GM21390 (cell line): ENCODE data around the gene KIF13A.
"Not testable (repeated sequence)": the region's sequence is repeated elsewhere in the genome, so short reads cannot be mapped to it uniquely, and the experiment has no call there.

ENCODE experiments used
- ATAC-seq: cut with Tn5 transposase; IDR thresholded peaks from one replicate; pipeline ENCODE4 v1.9.1; 2021; ENCODE audit not compliant: unreplicated experiment

The KIF13A gene

GRCh38 chr6:17851720-17852161, 135.7 kb downstream of the KIF13A start:
- no peak for ATAC-seq

GRCh38 chr6:17851001-17851719, 136.3 kb downstream of the KIF13A start:
- ATAC-seq, result no peak

DNA sequence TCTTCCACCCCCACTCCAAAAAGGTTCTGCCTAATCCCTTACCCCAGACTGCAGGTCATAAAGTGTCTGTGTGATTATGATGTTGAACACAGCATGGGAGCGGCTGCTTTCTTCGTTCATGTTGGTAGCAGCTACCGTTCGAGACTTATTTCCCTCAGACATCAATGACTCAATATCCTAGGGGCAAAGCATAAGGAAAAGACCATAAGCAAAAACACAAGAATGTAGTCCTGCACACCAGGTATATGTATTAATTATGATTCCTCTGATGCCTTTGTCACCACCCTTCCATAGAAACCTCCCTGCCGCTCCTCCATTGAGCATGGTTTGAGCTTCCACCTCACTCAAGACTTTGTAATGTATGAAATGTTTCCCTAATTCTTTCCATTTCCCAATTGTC, 137.2 kb downstream of the KIF13A start:
- no peak for ATAC-seq

DNA sequence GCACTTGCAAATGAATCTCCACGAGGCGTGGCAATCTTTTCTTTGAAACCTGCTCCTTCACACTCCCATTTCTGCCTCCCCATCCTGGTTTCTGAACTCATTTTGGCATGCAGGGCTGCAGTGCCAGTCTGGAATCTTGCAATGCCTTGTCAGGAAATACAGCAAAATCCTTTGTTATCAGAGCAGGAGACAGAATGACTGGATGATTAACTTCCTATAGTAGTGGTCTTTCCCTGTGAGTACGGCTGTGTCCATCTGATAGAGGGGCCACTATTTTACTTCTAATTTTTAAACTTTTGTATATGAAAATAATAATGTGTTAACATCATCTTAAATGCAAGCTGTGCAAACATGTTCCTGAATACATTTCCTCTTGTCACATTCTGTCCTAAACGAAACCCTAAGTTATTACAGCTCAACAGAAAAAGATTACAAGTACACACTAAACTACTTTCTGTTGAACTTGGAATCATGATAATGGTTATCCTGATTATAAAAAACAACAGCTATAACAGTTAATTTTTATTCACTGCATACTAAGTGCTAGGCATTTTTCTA, 140.2 kb downstream of the KIF13A start:
- no peak for ATAC-seq

DNA sequence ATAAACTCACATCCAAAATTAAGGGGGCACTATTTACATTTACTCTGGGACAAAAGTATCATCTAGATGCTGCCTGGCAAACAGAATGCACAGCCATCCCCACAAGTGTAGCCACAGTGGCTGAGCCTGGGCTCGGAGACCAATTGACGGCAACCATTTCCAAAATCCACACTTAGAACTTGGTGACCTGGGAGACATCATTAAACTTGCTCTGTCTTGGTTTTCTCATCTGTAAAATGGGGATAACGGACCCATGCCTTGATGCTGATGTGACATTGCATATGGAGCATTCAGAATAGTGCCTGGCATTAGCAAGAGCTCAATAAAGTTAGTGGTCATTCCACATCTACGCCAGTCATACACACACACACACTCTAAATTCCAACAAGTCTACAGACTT, 140.7 kb downstream of the KIF13A start:
- no peak for ATAC-seq

DNA sequence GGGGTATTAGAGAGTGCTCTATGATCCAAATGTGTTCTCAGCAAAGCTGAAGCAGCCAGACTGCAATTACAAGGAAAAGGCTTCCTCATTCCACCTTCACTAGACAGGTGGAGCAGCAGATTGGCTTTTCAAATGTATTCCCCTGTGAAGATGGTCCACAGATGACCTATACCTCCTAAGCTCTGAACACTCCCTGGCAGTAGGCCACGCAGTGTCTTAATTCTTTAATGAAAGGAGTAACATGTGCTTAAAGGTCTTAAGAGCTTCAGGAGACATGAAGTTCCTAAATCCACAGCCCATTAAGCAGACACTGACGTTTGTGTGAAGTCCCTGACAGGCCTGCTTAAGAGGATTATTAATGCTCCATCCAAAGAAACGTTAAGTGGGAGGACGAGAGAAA, 141.8 kb downstream of the KIF13A start:
- no peak for ATAC-seq

- ATAC-seq, result not testable (repeated sequence)
Observed at GRCh38 chr6:17844967-17845366, 142.5 kb downstream of the KIF13A start.

DNA sequence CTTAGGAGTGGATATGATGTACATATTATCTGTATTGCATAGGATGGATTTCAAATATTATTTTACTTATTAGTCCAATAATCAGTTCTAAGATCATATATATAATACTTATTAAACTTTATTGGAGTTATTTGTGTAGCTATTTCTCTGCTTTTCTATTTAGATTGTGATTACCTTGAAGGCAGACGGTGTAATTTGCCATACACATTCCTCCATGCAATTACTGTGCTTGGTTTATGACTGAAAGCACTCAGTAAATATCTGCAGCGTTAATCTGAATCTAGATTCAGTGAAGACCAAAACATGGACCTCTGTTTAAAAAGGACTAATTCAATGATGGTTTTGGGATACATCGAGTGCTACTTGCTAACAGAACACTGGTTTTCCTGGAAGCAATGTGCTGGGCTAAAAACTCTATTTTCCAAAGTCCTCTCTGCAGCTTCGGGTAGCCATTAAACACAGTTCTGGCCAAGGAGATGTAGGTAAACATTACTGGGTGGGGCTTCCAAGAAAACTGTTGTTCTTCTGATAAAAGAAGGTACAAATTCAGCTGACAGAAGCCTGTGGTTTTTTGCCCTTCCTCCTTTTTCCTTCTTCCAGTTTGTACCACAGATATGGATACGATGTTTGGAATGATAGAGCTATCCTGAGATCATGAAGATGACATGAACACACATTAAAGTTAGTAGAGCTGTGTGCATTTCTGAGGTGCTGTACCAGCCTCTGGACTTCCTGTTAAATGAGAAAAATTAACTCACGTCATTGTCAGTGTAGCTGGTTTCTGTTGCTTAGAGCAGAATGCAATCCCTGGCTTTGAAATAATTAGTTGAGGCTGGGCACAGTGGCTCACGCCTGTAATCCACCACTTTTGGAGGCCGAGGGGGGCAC, 144.3 kb downstream of the KIF13A start:
- no peak for ATAC-seq

DNA sequence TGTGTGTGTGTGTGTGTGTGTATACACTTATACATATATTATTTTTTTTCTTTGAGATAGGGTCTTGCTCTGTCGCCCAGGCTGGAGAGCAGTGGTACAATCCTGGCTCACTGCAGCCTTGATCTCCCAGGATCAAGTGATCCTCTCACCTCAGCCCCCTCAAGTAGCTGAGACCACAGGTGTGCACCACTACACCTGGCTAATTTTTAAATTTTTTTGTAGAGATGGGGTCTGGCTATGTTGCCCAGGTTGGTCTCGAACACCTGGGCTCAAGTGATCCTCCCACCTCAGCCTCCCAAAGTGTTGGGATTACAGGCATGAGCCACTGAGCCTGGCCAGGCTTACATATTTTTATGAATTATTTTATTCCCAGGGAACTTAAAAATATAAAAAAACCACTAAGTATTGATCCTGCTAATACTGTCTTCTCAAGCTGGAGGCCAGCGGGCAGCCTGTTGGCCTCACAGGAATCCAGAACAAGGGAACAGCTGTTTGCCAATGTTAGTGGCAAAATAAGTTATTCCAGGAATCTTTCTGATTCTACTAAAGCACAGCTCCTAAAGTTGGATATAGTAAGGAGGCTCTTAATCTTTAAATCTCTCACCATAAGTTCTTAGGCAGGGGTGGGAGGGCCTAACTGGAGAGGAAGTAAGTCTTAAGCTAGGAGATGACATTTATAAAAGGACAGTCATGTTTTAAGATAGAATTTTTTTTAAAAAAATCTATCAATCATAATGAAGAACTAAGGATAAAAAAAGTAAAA, 145.2 kb downstream of the KIF13A start:
- ATAC-seq, result no peak

- no peak for ATAC-seq
Observed at GRCh38 chr6:17839513-17840223, 147.8 kb downstream of the KIF13A start.

GRCh38 chr6:17836293-17836692, 151.1 kb downstream of the KIF13A start:
- no peak for ATAC-seq

- ATAC-seq, result no peak
Observed at GRCh38 chr6:17835784-17836183, 151.7 kb downstream of the KIF13A start.

- ATAC-seq, result no peak
Observed at GRCh38 chr6:17831135-17831534, 156.3 kb downstream of the KIF13A start.

DNA sequence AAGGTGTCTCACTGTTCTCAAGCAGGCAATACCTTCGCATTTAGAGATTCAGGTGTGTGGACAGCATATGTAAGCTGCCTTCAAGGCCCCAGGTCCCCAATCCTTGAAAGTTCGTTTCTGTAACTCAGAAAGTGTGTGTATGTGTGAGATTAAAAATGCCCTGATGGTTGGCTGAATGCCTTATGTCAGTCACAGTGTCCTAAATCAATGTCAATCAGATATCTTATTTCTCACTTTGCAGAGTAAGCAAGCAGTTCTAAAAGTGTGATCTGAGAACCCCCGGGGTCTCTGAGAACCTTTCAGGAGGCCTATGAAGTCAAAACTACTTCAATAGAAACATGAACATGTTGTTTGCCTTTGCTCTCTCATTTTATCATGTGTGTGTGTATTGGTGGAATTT, 157.5 kb downstream of the KIF13A start:
- ATAC-seq, result no peak

DNA sequence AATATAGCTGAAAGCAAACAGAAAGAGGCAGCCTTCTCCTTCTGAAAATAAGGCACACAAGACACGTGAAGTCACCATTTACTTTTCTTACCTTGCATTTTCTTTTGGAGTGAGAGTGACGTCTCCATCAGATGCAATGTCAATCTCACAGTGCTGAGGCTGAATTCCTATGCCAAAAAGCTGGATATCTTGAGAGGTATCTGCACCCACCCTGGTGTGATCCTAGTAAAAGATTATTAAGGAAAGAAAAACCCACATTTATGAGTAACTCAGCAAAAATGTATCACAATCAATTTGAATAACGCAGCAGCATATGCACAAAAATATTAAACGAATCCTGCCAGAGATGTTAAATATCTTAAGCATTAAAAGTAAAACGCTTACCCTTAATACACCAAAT, 159.3 kb downstream of the KIF13A start:
- no peak for ATAC-seq

DNA sequence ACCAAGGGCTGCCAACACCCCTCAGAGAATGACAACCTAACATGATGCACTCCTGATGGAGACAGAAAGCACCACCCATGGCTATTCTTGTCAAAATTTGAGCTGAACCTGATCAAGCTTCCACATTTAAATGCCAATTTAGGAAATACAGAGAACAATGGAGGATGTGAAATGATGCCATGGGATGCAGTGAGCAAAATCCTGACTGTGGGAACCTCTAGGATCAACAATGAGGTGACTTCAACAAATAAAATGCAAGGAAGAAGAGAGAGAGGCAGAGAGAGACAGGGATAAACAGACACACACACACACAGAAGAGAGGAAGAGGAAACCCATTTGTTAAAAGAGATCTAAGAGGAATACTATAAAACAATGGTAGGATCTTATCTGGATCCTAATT, 161.1 kb downstream of the KIF13A start:
- ATAC-seq, result no peak

DNA sequence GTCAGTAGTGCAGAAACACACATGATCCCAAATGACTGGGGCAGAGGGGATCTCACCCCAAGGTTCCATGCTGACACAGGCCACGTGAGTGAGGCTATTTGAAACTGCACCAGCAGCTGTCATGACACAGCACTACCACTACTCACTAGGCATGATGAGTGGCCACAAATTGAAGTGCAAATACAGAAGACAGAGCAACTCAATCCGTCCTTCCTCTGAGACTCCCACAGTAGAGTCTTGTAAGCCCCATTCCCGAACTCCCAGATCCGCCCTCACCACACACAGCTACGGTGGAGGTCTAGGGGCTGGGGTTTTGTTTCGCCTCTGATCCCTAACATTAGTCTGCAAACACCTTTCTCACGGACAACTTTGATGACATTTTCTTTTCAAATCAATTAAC, 167.4 kb downstream of the KIF13A start:
- no peak for ATAC-seq

DNA sequence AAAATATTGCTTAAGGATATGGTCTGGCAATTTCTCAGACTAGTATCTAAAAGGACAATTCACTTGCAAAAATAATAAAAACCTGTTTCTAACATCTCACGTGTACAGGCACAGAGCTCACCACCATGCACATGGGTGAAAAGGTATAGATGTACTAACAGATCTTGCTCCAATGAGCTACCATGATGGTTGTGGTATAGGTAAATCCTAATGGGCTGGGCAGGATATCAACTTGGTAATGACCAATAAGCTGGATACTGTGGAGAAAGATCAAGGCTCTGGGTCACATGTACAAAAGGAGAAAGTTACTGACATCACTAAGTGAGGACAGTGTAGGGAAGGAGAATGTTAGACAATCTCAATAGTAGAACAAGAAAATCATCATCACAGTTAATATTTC, 169.7 kb downstream of the KIF13A start:
- no peak for ATAC-seq

DNA sequence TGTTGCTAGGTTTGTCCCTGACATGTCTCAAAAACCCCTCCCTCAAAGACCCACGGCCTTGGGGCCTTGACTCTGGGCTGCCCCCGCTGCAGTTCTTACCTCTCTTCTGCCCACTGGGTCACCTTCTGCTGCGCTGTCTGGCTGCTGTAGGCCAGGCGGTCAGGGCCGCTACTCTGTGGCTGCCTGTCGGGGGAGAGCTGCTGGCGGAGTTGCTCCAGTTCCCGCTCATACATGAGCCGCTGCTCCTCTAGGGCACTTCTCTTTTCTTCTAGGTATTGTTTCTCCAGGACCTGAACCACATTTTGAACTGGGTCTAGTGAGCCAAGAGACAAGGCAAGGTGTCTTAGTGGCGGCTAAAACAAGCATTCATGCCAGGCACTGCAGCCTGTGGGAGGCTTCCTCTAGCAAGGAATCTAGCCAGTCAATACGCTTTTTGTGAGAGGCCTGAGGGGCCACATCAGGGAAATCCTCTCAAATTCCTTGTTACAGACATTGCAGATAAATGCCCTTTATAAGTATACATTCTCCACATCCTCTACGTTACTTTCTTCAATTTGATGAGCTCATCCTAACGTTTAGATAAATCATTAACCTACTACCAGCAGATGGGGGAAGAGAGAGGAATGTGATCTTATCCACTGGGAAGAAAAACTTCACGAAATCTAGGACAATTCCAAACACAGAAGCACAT, 170.4 kb downstream of the KIF13A start:
- ATAC-seq, result no peak

DNA sequence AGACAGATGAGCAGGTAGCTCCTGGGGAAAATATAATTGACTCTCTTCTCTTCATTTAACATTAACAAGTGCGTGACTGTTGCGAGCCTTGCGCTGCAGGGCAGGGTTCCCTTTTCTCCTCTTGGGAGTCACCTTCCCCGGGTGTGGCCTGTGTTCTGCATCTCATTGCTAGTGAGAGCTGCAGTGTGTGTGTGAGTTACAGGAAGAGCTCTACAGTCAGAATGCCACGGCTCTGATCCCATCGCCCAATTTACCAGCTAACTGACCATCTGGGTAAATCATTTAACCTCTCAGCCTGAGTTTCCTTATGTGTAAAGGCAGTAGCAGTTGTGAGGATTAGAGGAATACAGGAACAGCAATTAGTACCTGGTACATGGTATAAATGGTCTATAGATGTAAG, 173.9 kb downstream of the KIF13A start:
- ATAC-seq, result no peak
